Endodermal cell (in vitro differentiated cells): ENCODE results near the gene NLGN1. TPM values are rescaled to one million over a fixed set of nuclear protein-coding genes. Genes with fewer than 3 reads are reported as not detected.
A peak's percentile ranks its signal among the peaks of the same experiment; 100 is the strongest.

Source experiments
- DNase-seq: peaks from one replicate; pipeline ENCODE4 v3.0.0-alpha.2; 2017
- H3K27ac ChIP-seq: 2 replicates; pipeline ENCODE4 v1.5.1; 2013; ENCODE audit warnings: mild to moderate bottlenecking, low read depth, low read length, moderate library complexity
- H3K27me3 ChIP-seq: 2 replicates; pipeline ENCODE4 v1.6.1; 2013; ENCODE audit warnings: mild to moderate bottlenecking, low read length, moderate library complexity; ENCODE audit not compliant: insufficient read depth, control insufficient read depth, poor library complexity, severe bottlenecking
- H3K36me3 ChIP-seq: 2 replicates; pipeline ENCODE4 v1.7.0; 2013; ENCODE audit warnings: mild to moderate bottlenecking, low read length, moderate library complexity; ENCODE audit not compliant: control insufficient read depth, insufficient read depth
- H3K4me1 ChIP-seq: one replicate; pipeline ENCODE4 v1.7.0; 2013; ENCODE audit warnings: low read length; ENCODE audit not compliant: control insufficient read depth, insufficient read depth
- H3K4me3 ChIP-seq: 2 replicates; pipeline ENCODE4 v1.5.1; 2013; ENCODE audit warnings: mild to moderate bottlenecking, low read length, moderate library complexity
- H3K9ac ChIP-seq: 2 replicates; pipeline ENCODE4 v1.6.1; 2013; ENCODE audit warnings: mild to moderate bottlenecking, low read length, moderate library complexity; ENCODE audit not compliant: poor library complexity, severe bottlenecking; ENCODE audit errors: extremely low read depth
- H3K9me3 ChIP-seq: 2 replicates; pipeline ENCODE4 v1.6.1; 2013; ENCODE audit warnings: mild to moderate bottlenecking, low read length, moderate library complexity; ENCODE audit not compliant: control insufficient read depth
- H3K27ac Mint-ChIP-seq: 2 replicates; pipeline ENCODE4 v1.8.0; 2020; ENCODE audit warnings: mixed read lengths
- H3K27me3 Mint-ChIP-seq: 2 replicates; pipeline ENCODE4 v1.8.0; 2021; ENCODE audit warnings: mild to moderate bottlenecking, mixed read lengths; ENCODE audit not compliant: insufficient read depth
- H3K36me3 Mint-ChIP-seq: 2 replicates; pipeline ENCODE4 v1.8.0; 2020; ENCODE audit warnings: low read depth, mixed read lengths
- H3K4me1 Mint-ChIP-seq: 2 replicates; pipeline ENCODE4 v1.8.0; 2020; ENCODE audit warnings: mixed read lengths
- H3K4me3 Mint-ChIP-seq: 2 replicates; pipeline ENCODE4 v1.8.0; 2020; ENCODE audit warnings: mild to moderate bottlenecking, moderate library complexity, mixed read lengths
- H3K9me3 Mint-ChIP-seq: 2 replicates; pipeline ENCODE4 v1.8.0; 2020; ENCODE audit warnings: mild to moderate bottlenecking, mixed read lengths
- WGBS, 2 experiments: methylation state at CpG; one replicate each; pipeline versions ENCODE4 v1.1.5 to v1.1.7; 2013; ENCODE audit warnings: missing lambda C conversion rate in 2 of 2, mixed read lengths in 1 of 2; ENCODE audit not compliant: insufficient coverage in 1 of 2, insufficient read length in 1 of 2; 5-methylcytosine and 5-hydroxymethylcytosine counted together
- total RNA-seq, 2 donors: library from RNA; stranded (reverse); fragmentation: NEBNext Ultra II Directional in 1 of 2; extraction: Animal tissue kit (Norgen Biotek cat#: 25700) in 1 of 2; gene quantifications; 2 replicates in 1 of 2; 3 replicates in 1 of 2; pipeline ENCODE4 v1.2.1, GENCODE V29; 2021
- TF ChIP-seq, protein P1 (sequence below): fragments of 200-600 bp; sonication (generic); conservative IDR thresholded peaks from 2 replicates; pipeline ENCODE4 v1.5.0; 2021; ENCODE audit warnings: antibody characterized with exemption, mild to moderate bottlenecking

NLGN1 gene
- total RNA-seq, 2 donors from 2014 or later, result 3.4 to 14.3 TPM

DNA sequence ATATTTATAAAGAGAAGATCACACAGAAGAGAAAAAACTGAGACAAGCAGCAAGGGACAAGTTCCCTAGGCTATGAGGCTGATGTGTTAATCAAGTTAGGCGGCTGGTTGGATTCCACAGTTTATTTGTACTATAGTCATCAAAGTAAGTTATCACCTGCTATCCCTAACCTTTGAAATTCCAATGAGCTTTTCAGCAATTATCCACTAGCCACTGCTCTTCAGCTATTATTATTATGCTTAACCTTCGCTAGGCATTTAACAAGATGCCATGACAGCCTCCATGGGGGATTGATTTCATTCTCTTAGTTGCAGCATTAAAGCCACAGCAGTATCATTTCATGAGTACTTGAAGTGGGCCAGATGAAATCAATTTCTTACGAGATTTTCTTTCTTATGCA, 762.1 kb downstream of the NLGN1 start:
- Histone ChIP-seq H3K4me3 (peak overlapping the region; percentile 28), H3K9ac (no peak overlapping the region), H3K27me3 (no peaks in the 10 kb centered on the region), H3K4me1 (peaks cover 6% of the 10 kb centered on the region), H3K27ac (peak overlapping the region; percentile 1), H3K36me3 (no peaks in the 10 kb centered on the region), H3K9me3 (peaks cover 12% of the 10 kb centered on the region)
- no peak overlapping the region for H3K27ac Mint-ChIP-seq
- no peak overlapping the region for H3K4me3 Mint-ChIP-seq
- H3K27me3 Mint-ChIP-seq, result no peaks in the 10 kb centered on the region
- WGBS, 2 experiments, result 25% methylated on average over 3 of the region's 3 CpGs; no CpG with 5 or more reads in 1 of the 2 experiments
- H3K9me3 Mint-ChIP-seq, result peaks cover 23% of the 10 kb centered on the region
- TF ChIP-seq, protein P1, sequence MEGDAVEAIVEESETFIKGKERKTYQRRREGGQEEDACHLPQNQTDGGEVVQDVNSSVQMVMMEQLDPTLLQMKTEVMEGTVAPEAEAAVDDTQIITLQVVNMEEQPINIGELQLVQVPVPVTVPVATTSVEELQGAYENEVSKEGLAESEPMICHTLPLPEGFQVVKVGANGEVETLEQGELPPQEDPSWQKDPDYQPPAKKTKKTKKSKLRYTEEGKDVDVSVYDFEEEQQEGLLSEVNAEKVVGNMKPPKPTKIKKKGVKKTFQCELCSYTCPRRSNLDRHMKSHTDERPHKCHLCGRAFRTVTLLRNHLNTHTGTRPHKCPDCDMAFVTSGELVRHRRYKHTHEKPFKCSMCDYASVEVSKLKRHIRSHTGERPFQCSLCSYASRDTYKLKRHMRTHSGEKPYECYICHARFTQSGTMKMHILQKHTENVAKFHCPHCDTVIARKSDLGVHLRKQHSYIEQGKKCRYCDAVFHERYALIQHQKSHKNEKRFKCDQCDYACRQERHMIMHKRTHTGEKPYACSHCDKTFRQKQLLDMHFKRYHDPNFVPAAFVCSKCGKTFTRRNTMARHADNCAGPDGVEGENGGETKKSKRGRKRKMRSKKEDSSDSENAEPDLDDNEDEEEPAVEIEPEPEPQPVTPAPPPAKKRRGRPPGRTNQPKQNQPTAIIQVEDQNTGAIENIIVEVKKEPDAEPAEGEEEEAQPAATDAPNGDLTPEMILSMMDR, result no peak
- H3K36me3 Mint-ChIP-seq, result peaks cover under 1% of the 10 kb centered on the region
- DNase-seq, result no peak
- H3K4me1 Mint-ChIP-seq, result peaks cover 14% of the 10 kb centered on the region

DNA sequence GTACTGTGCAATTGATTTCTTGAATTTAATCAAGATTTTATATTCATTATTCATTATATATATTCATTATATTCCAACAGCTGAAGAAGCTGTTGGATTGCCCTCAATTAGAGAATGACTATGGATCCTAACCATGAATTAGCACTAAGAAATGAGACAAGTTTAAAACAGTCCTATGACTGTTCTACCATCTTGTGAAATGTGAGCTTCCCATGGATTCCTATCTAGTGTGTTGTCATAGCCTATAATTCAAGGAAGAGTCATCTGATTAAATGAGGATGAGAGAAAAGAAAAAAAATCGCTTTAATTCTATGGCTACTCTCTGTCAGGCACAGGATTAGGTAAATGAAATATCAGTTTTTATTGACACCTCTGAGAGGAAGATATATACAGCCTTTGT, 765.0 kb downstream of the NLGN1 start:
- 100% methylated on average over 1 of the region's 1 CpG; no CpG with 5 or more reads in 1 of the 2 experiments for WGBS, 2 experiments
- peaks cover 33% of the 10 kb centered on the region for H3K9me3 Mint-ChIP-seq
- no peaks in the 10 kb centered on the region for H3K36me3 ChIP-seq

GRCh38 chr3:174168026-174168425, 770.5 kb downstream of the NLGN1 start:
- H3K27ac ChIP-seq, result no peak overlapping the region
- H3K9me3 ChIP-seq, result peaks cover 19% of the 10 kb centered on the region
- H3K4me1 ChIP-seq, result no peaks in the 10 kb centered on the region
- TF ChIP-seq, protein P1, result no peak
- H3K4me3 ChIP-seq, result no peak overlapping the region
- DNase-seq, result no peak
- Mint-ChIP-seq H3K36me3 (peaks cover 4% of the 10 kb centered on the region), H3K27ac (no peak overlapping the region), H3K4me1 (peaks cover 6% of the 10 kb centered on the region), H3K27me3 (no peaks in the 10 kb centered on the region), H3K4me3 (no peak overlapping the region), H3K9me3 (peaks cover 24% of the 10 kb centered on the region)
- no peaks in the 10 kb centered on the region for H3K36me3 ChIP-seq
- H3K27me3 ChIP-seq, result no peaks in the 10 kb centered on the region
- WGBS, 2 experiments, result 100% methylated on average over 1 of the region's 1 CpG; no CpG with 5 or more reads in 1 of the 2 experiments
- H3K9ac ChIP-seq, result no peak overlapping the region

More for the DNA sequence above, 765.0 kb downstream of the NLGN1 start:
- peaks cover 6% of the 10 kb centered on the region for H3K4me1 ChIP-seq
- Mint-ChIP-seq H3K36me3 (peaks cover 4% of the 10 kb centered on the region), H3K4me1 (peaks cover 14% of the 10 kb centered on the region), H3K27me3 (no peaks in the 10 kb centered on the region), H3K27ac (no peak overlapping the region), H3K4me3 (no peak overlapping the region)
- DNase-seq, result no peak
- peaks cover 19% of the 10 kb centered on the region for H3K9me3 ChIP-seq
- no peak overlapping the region for H3K9ac ChIP-seq
- H3K27me3 ChIP-seq, result no peaks in the 10 kb centered on the region
- no peak overlapping the region for H3K4me3 ChIP-seq
- TF ChIP-seq, protein P1, result no peak
- H3K27ac ChIP-seq, result no peak overlapping the region
